ENCODE results near the gene SMARCE1. TPM values are rescaled to one million over a fixed set of nuclear protein-coding genes. Genes with fewer than 3 reads are reported as not detected.

The SMARCE1 gene
- total RNA-seq, 1 donor from 2014 or later, result 89.5 TPM

DNA sequence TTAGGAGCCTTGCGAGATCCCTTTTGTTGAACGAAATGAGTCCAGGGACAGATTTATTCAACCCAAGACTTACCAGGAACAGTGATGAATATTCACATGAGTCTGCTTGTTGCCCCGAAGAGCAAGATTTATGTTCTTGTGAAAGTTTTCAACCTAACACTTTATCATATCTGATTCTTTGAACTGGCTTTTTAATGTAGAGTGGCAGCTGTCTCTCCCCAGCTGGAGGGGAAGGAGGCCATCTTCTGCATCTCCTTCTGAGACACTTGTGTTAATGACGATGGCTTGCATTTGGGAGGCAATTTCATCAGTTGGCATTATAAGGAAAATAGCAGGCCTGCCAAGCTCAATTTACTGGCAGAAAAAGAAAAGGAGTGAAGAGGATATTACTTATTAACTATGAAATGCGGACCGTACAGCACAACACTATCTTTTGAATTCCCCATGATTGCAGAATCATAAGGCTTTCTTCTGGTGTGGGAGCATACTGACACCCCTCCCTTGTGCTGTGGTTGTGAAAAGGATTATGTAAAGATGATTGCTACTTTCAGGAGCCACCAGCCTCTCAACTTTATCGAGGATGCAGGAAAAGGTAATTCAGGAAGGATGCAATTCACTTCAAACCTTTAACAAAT, 35.7 kb downstream of the SMARCE1 start:
- DNase-seq (ENCODE audit: low read depth) (no peak), FAIRE-seq (no peak)
- Mint-ChIP-seq H3K4me1 (ENCODE audit: low read depth, unreplicated experiment) (peaks cover 2% of the 10 kb centered on the region), H3K27ac (ENCODE audit: unreplicated experiment) (no peak overlapping the region), H3K9me3 (ENCODE audit: unreplicated experiment) (peaks cover 5% of the 10 kb centered on the region), H3K4me3 (ENCODE audit: unreplicated experiment) (no peak overlapping the region), H3K27me3 (ENCODE audit: low read depth, unreplicated experiment) (peaks cover 28% of the 10 kb centered on the region), H3K36me3 (ENCODE audit: low read depth, unreplicated experiment) (peaks cover 1% of the 10 kb centered on the region)
- H3K4me1 ChIP-seq (ENCODE audit: insufficient read depth, low read length), result no peaks in the 10 kb centered on the region
- no peak overlapping the region for H2AFZ ChIP-seq (ENCODE audit: low read depth, low read length)
- H3K36me3 ChIP-seq (ENCODE audit: insufficient read depth, low read length), result no peaks in the 10 kb centered on the region
- no peak for TF ChIP-seq EZH2 (IDR thresholded peaks at IDR 0.05; ENCODE audit: insufficient read depth, low read length)
- TF ChIP-seq CTCF (IDR thresholded peaks at IDR 0.05; ENCODE audit: insufficient read depth, low read depth, low read length), result no peak
- no peaks in the 10 kb centered on the region for H3K9me3 ChIP-seq (ENCODE audit: insufficient read depth, low read depth, low read length)
- no peak overlapping the region for H3K4me2 ChIP-seq (ENCODE audit: low read length)
- H3K9ac ChIP-seq (ENCODE audit: low read length), result no peak overlapping the region
- no peaks in the 10 kb centered on the region for H3K79me2 ChIP-seq (ENCODE audit: insufficient read depth, low read length)
- no peak overlapping the region for H3K27ac ChIP-seq (ENCODE audit: low read depth, low read length)
- no peaks in the 10 kb centered on the region for H4K20me1 ChIP-seq (ENCODE audit: insufficient read depth, low read length)
- peaks cover 22% of the 10 kb centered on the region for H3K27me3 ChIP-seq (ENCODE audit: insufficient read depth, low read length)
- H3K4me3 ChIP-seq (ENCODE audit: insufficient read depth, low read depth, low read length), result no peak overlapping the region

- no peak overlapping the region for H3K4me2 ChIP-seq (ENCODE audit: low read length)
- no peak overlapping the region for H3K4me3 ChIP-seq (ENCODE audit: insufficient read depth, low read depth, low read length)
- H3K27me3 Mint-ChIP-seq (ENCODE audit: low read depth, unreplicated experiment), result peaks cover 15% of the 10 kb centered on the region
- H3K4me1 ChIP-seq (ENCODE audit: insufficient read depth, low read length), result no peaks in the 10 kb centered on the region
- TF ChIP-seq EZH2 (IDR thresholded peaks at IDR 0.05; ENCODE audit: insufficient read depth, low read length), result no peak
- no peak for TF ChIP-seq CTCF (IDR thresholded peaks at IDR 0.05; ENCODE audit: insufficient read depth, low read depth, low read length)
- H3K9me3 ChIP-seq (ENCODE audit: insufficient read depth, low read depth, low read length), result no peaks in the 10 kb centered on the region
- H3K36me3 ChIP-seq (ENCODE audit: insufficient read depth, low read length), result no peaks in the 10 kb centered on the region
- peaks cover 19% of the 10 kb centered on the region for H3K27me3 ChIP-seq (ENCODE audit: insufficient read depth, low read length)
- H3K36me3 Mint-ChIP-seq (ENCODE audit: low read depth, unreplicated experiment), result no peaks in the 10 kb centered on the region
- FAIRE-seq (no peak), DNase-seq (ENCODE audit: low read depth) (no peak)
- no peak overlapping the region for H2AFZ ChIP-seq (ENCODE audit: low read depth, low read length)
- peaks cover 2% of the 10 kb centered on the region for H3K4me1 Mint-ChIP-seq (ENCODE audit: low read depth, unreplicated experiment)
- no peak overlapping the region for H3K27ac ChIP-seq (ENCODE audit: low read depth, low read length)
- no peaks in the 10 kb centered on the region for H3K79me2 ChIP-seq (ENCODE audit: insufficient read depth, low read length)
- H3K4me3 Mint-ChIP-seq (ENCODE audit: unreplicated experiment), result no peak overlapping the region
- peaks cover 2% of the 10 kb centered on the region for H3K9me3 Mint-ChIP-seq (ENCODE audit: unreplicated experiment)
- H3K9ac ChIP-seq (ENCODE audit: low read length), result no peak overlapping the region
- no peak overlapping the region for H3K27ac Mint-ChIP-seq (ENCODE audit: unreplicated experiment)
- no peaks in the 10 kb centered on the region for H4K20me1 ChIP-seq (ENCODE audit: insufficient read depth, low read length)
Observed at GRCh38 chr17:40610359-40610758, 37.3 kb downstream of the SMARCE1 start.

GRCh38 chr17:40608061-40608581, 39.5 kb downstream of the SMARCE1 start:
- Mint-ChIP-seq H3K36me3 (ENCODE audit: low read depth, unreplicated experiment) (no peaks in the 10 kb centered on the region), H3K9me3 (ENCODE audit: unreplicated experiment) (peaks cover 2% of the 10 kb centered on the region), H3K27ac (ENCODE audit: unreplicated experiment) (no peak overlapping the region), H3K27me3 (ENCODE audit: low read depth, unreplicated experiment) (peaks cover 15% of the 10 kb centered on the region), H3K4me3 (ENCODE audit: unreplicated experiment) (no peak overlapping the region), H3K4me1 (ENCODE audit: low read depth, unreplicated experiment) (no peaks in the 10 kb centered on the region)
- Histone ChIP-seq H3K27ac (ENCODE audit: low read depth, low read length) (no peak overlapping the region), H3K9me3 (ENCODE audit: insufficient read depth, low read depth, low read length) (no peaks in the 10 kb centered on the region), H3K4me2 (ENCODE audit: low read length) (no peak overlapping the region), H3K4me3 (ENCODE audit: insufficient read depth, low read depth, low read length) (no peak overlapping the region), H3K27me3 (ENCODE audit: insufficient read depth, low read length) (peaks cover 21% of the 10 kb centered on the region), H3K4me1 (ENCODE audit: insufficient read depth, low read length) (no peaks in the 10 kb centered on the region), H3K9ac (ENCODE audit: low read length) (no peak overlapping the region), H2AFZ (ENCODE audit: low read depth, low read length) (no peak overlapping the region), H3K79me2 (ENCODE audit: insufficient read depth, low read length) (no peaks in the 10 kb centered on the region), H3K36me3 (ENCODE audit: insufficient read depth, low read length) (no peaks in the 10 kb centered on the region), H4K20me1 (ENCODE audit: insufficient read depth, low read length) (no peaks in the 10 kb centered on the region)
- no peak for DNase-seq (ENCODE audit: low read depth)
- TF ChIP-seq EZH2 (IDR thresholded peaks at IDR 0.05; ENCODE audit: insufficient read depth, low read length) (no peak), CTCF (IDR thresholded peaks at IDR 0.05; ENCODE audit: insufficient read depth, low read depth, low read length) (no peak)
- no peak for FAIRE-seq
